ENCODE results near the gene TNFRSF4. TPM values are rescaled to one million over a fixed set of nuclear protein-coding genes. Genes with fewer than 3 reads are reported as not detected.

TNFRSF4 gene
- total and polyA plus RNA-seq, 9 of the 15 experiments (the other 6 are each of a cell fraction or from before 2014, with no cell fraction given) = 0.07 to 0.44 (median 0.19) TPM; not detected in 5

GRCh38 chr1:1231400-1232207, 17.7 kb upstream of the TNFRSF4 start, which contains the start of gene SDF4 (continued):
- TF ChIP-seq PTBP1 (IDR thresholded peaks at IDR 0.05; ENCODE audit: low read depth, low read length) = no peak
- TF ChIP-seq RNF2 (IDR thresholded peaks at IDR 0.05) = no peak
- TF ChIP-seq CC2D1A (IDR thresholded peaks at IDR 0.05) = no peak
- TF ChIP-seq ZNF830 (CRISPR knock-in tag; IDR thresholded peaks at IDR 0.05) = no peak
- no peak for TF ChIP-seq SNIP1 (IDR thresholded peaks at IDR 0.05; ENCODE audit: low read depth)
- no peak for TF ChIP-seq ZHX1 (conservative IDR thresholded peaks at IDR 0.05; ENCODE audit: low read length)
- 0 out of 2 replicates have a peak, but pooled peaks have one; percentile 39 for TF ChIP-seq THAP7 (CRISPR knock-in tag; IDR thresholded peaks at IDR 0.05)
- TF ChIP-seq MEF2A (IDR thresholded peaks at IDR 0.05; ENCODE audit: control insufficient read depth, low read depth, low read length) = no peak
- TF ChIP-seq RBM39 (optimal IDR thresholded peaks at IDR 0.05; ENCODE audit: low read depth, low read length) = no peak
- TF ChIP-seq SETDB1 (IDR thresholded peaks at IDR 0.05; ENCODE audit: low read length) = no peak
- no peak for TF ChIP-seq ZNF740 (CRISPR knock-in tag; IDR thresholded peaks at IDR 0.05)
- no peak for TF ChIP-seq ZNF740 (tag; IDR thresholded peaks at IDR 0.05)
- TF ChIP-seq SIRT6 (IDR thresholded peaks at IDR 0.05; ENCODE audit: low read depth, low read length) = no peak
- no peak; the same call in 1 of the 2 replicates for TF ChIP-seq ILF3 (IDR thresholded peaks at IDR 0.05; ENCODE audit: borderline replicate concordance)
- TF ChIP-seq ZNF347 (CRISPR knock-in tag; IDR thresholded peaks at IDR 0.05; ENCODE audit: low read depth) = no peak
- TF ChIP-seq ZNF589 (CRISPR knock-in tag; IDR thresholded peaks at IDR 0.05; ENCODE audit: low read depth) = no peak; the same call in 1 of the 2 replicates
- TF ChIP-seq PYGO2 (tag; IDR thresholded peaks at IDR 0.05) = no peak
- TF ChIP-seq PHF20 (IDR thresholded peaks at IDR 0.05; ENCODE audit: partially characterized antibody) = peak; percentile 61
- 0 out of 2 replicates have a peak, but pooled peaks have one; percentile 54 for TF ChIP-seq SMAD3 (CRISPR knock-in tag; conservative IDR thresholded peaks at IDR 0.05)
- TF ChIP-seq RAD51 (IDR thresholded peaks at IDR 0.05; ENCODE audit: borderline replicate concordance, low read depth) = peak; percentile 93
- no peak for TF ChIP-seq SAFB (IDR thresholded peaks at IDR 0.05; ENCODE audit: borderline replicate concordance, low read depth, low read length)
- TF ChIP-seq CBFA2T2 (conservative IDR thresholded peaks at IDR 0.05) = peak; percentile 70
- no peak for TF ChIP-seq ZNF133 (CRISPR knock-in tag; IDR thresholded peaks at IDR 0.05)
- peak; percentile 89; the same call in 1 of the 2 replicates for TF ChIP-seq ZFPM2 (CRISPR knock-in tag; IDR thresholded peaks at IDR 0.05)
- TF ChIP-seq NFXL1 (CRISPR knock-in tag; IDR thresholded peaks at IDR 0.05) = no peak
- TF ChIP-seq TAF15 (IDR thresholded peaks at IDR 0.05; ENCODE audit: low read depth, low read length) = no peak
- TF ChIP-seq ZNF561 (CRISPR knock-in tag; conservative IDR thresholded peaks at IDR 0.05) = no peak
- TF ChIP-seq ELF2 (CRISPR knock-in tag; IDR thresholded peaks at IDR 0.05) = peak; percentile 99

All from K562 (cell line).